A673 (cell line): Measurements from ENCODE around the gene MAP4K4. TPM values are rescaled to one million over a fixed set of nuclear protein-coding genes. Genes with fewer than 3 reads are reported as not detected.

Source experiments
- BruUV-seq: library from RNA; stranded (reverse); fragments of 400-500 nt; replicated peaks from 2 replicates; lab custom pipeline; 2021; lab: Mats Ljungman, UMichigan
- CTCF ChIA-PET: fragments of 300-600 bp; sonication (Branson Sonifier 250); formaldehyde crosslinking; loops from one replicate; lab custom pipeline; 2022; ENCODE audit warnings: antibody characterized with exemption; lab: Charles Lee
- POLR2A ChIA-PET: fragments of 300-600 bp; sonication (Branson Sonifier 250); formaldehyde crosslinking; loops from one replicate; lab custom pipeline; 2022; ENCODE audit warnings: antibody characterized with exemption; ENCODE audit not compliant: low non-redundant PET; lab: Charles Lee
- DNase-seq: peaks from one replicate; pipeline ENCODE4 v3.0.0-alpha.2; 2015; ENCODE audit warnings: low spot score
- H3K27ac ChIP-seq: fragments of 200-600 bp; sonication (generic); 2 replicates; pipeline ENCODE4 v1.5.1; 2016; ENCODE audit warnings: mixed run types, low read depth, mild to moderate bottlenecking, mixed read lengths, antibody characterized with exemption, low read length; ENCODE audit not compliant: poor library complexity, severe bottlenecking
- H3K27me3 ChIP-seq: fragments of 200-600 bp; sonication (generic); replicated peaks from 2 replicates; pipeline ENCODE4 v1.6.1; 2017; ENCODE audit warnings: mixed run types, low read depth, mild to moderate bottlenecking, mixed read lengths, antibody characterized with exemption, low read length; ENCODE audit not compliant: insufficient read depth, poor library complexity
- H3K36me3 ChIP-seq: fragments of 200-600 bp; sonication (generic); 2 replicates; pipeline ENCODE4 v1.6.1; 2016; ENCODE audit warnings: mixed run types, mild to moderate bottlenecking, mixed read lengths, antibody characterized with exemption, low read length; ENCODE audit not compliant: insufficient read depth, poor library complexity, severe bottlenecking
- H3K4me1 ChIP-seq: fragments of 200-600 bp; sonication (generic); 2 replicates; pipeline ENCODE4 v1.6.1; 2017; ENCODE audit warnings: mixed run types, mild to moderate bottlenecking, mixed read lengths, antibody characterized with exemption, low read length; ENCODE audit not compliant: insufficient read depth, poor library complexity, severe bottlenecking
- H3K4me3 ChIP-seq: fragments of 200-600 bp; sonication (generic); 2 replicates; pipeline ENCODE4 v1.5.1; 2016; ENCODE audit warnings: low read depth, mixed run types, mild to moderate bottlenecking, mixed read lengths, low read length; ENCODE audit not compliant: poor library complexity, severe bottlenecking
- H3K9me3 ChIP-seq: fragments of 200-600 bp; sonication (generic); 2 replicates; pipeline ENCODE4 v1.6.1; 2016; ENCODE audit warnings: mixed run types, low read depth, mild to moderate bottlenecking, mixed read lengths, antibody characterized with exemption, low read length; ENCODE audit not compliant: poor library complexity, severe bottlenecking
- EZH2 ChIP-seq: fragments of 200-600 bp; sonication (generic); IDR thresholded peaks from 2 replicates; pipeline ENCODE4 v1.6.1; 2017; ENCODE audit warnings: borderline replicate concordance, low read depth, mild to moderate bottlenecking, mixed read lengths, antibody characterized with exemption, low read length; ENCODE audit not compliant: poor library complexity, severe bottlenecking
- intact Hi-C: fragments of 100-400 bp; cut with micrococcal nuclease; formaldehyde crosslinking; loops from one replicate; pipeline ENCODE4 v1.10.0; 2022; ENCODE audit not compliant: unreplicated experiment
- total RNA-seq: library from RNA; stranded (reverse); gene quantifications from 2 replicates; pipeline ENCODE4 v1.2.3, GENCODE V29; 2021
- TF ChIP-seq, protein P1 (sequence below): fragments of 300-800, 200-600 bp; sonication (generic); conservative IDR thresholded peaks from 2 replicates; pipeline ENCODE4 v1.5.1; 2017; ENCODE audit warnings: low read depth, mild to moderate bottlenecking, antibody characterized with exemption, low read length, moderate library complexity, mixed read lengths

Gene MAP4K4
- total RNA-seq, 1 experiment from 2014 or later = 157 TPM

GRCh38 chr2:101684313-101684712, 13.2 kb upstream of the MAP4K4 start:
- BruUV-seq = no TSS peak
- ChIA-PET CTCF (no interaction called here), POLR2A (no interaction called here)
- Histone ChIP-seq H3K27me3 (no peaks in the 10 kb centered on the region), H3K36me3 (no peaks in the 10 kb centered on the region), H3K4me3 (no peak overlapping the region), H3K27ac (no peak overlapping the region), H3K9me3 (no peaks in the 10 kb centered on the region), H3K4me1 (no peaks in the 10 kb centered on the region)
- intact Hi-C loops = no loop called here
- TF ChIP-seq EZH2 = no peak
- TF ChIP-seq, protein P1, sequence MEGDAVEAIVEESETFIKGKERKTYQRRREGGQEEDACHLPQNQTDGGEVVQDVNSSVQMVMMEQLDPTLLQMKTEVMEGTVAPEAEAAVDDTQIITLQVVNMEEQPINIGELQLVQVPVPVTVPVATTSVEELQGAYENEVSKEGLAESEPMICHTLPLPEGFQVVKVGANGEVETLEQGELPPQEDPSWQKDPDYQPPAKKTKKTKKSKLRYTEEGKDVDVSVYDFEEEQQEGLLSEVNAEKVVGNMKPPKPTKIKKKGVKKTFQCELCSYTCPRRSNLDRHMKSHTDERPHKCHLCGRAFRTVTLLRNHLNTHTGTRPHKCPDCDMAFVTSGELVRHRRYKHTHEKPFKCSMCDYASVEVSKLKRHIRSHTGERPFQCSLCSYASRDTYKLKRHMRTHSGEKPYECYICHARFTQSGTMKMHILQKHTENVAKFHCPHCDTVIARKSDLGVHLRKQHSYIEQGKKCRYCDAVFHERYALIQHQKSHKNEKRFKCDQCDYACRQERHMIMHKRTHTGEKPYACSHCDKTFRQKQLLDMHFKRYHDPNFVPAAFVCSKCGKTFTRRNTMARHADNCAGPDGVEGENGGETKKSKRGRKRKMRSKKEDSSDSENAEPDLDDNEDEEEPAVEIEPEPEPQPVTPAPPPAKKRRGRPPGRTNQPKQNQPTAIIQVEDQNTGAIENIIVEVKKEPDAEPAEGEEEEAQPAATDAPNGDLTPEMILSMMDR = no peak
- DNase-seq = no peak

DNA sequence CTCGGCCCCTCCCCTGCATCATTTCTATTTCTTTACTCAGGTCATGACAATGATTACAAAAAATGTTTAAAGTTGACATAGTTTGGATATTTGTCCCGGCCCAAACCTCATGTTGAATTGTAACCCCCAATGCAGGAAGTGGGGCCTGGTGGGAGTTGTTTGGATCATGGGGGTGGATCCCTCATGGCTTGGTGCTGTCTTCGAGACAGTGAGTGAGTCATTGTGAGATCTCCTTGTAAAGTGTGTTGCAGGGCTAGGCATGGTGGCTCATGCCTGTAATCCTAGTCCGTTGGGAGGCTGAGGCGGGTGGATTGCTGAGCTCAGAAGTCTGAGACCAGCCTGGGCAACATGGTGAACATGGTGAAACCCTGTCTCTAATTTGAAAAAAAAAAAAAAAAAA, 9.2 kb upstream of the MAP4K4 start:
- POLR2A ChIA-PET = no interaction called here

DNA sequence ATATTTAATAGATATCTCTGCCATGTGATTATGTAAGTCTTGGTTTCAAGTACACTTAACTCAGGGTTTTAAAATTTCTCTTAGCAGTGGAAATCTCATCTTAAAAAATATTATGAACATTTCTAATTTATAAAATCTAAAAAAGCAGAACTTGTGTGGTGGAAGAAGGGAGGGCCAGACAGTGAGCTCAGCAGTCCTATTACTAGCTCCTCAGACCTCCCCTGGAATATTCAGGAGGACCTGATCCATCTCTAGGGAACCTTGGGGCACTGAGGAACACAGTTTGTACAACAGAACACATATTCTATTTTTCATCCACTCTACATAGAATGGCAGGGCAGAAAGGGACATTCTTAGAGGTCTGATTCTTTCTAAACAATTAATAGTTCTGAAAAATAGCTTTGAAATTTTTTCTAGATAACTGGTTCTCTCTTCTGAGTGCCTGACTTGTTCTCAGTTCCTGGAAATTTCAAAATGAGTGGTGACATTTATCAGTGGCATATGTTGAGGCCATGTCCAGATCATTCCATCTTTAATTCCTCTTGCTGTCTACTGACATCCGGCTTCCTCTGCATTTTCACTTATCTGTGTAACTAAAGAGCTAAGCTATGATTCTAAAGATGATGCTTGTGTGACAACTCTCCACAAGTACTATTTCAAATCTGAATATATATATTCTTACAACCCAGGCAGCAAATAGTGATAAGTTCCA, 8.2 kb upstream of the MAP4K4 start:
- BruUV-seq = no TSS peak
- H3K27ac ChIP-seq = no peak overlapping the region
- H3K9me3 ChIP-seq = no peaks in the 10 kb centered on the region
- H3K36me3 ChIP-seq = no peaks in the 10 kb centered on the region
- intact Hi-C loops = no loop called here
- no peak for TF ChIP-seq EZH2
- TF ChIP-seq, protein P1 = no peak
- no peak for DNase-seq
- ChIA-PET CTCF (no interaction called here), POLR2A (interaction anchor here (0.6 kb wide), 1 partner anchor 13 kb away, joined by 3 read pairs; no protein-coding TSS in a partner anchor)
- H3K4me1 ChIP-seq = no peaks in the 10 kb centered on the region
- no peak overlapping the region for H3K4me3 ChIP-seq
- no peaks in the 10 kb centered on the region for H3K27me3 ChIP-seq

More for the DNA sequence above, 9.2 kb upstream of the MAP4K4 start:
- CTCF ChIA-PET = no interaction called here
- no peaks in the 10 kb centered on the region for H3K4me1 ChIP-seq
- no peaks in the 10 kb centered on the region for H3K36me3 ChIP-seq
- H3K4me3 ChIP-seq = no peak overlapping the region
- H3K9me3 ChIP-seq = no peaks in the 10 kb centered on the region
- no peaks in the 10 kb centered on the region for H3K27me3 ChIP-seq
- no peak overlapping the region for H3K27ac ChIP-seq
- BruUV-seq = no TSS peak
- DNase-seq = no peak
- intact Hi-C loops = no loop called here
- TF ChIP-seq, protein P1 = no peak
- no peak for TF ChIP-seq EZH2
